Glutamatergic neuron (in vitro differentiated cells): ENCODE data around the gene B3GAT3. TPM values are rescaled to one million over a fixed set of nuclear protein-coding genes. Genes with fewer than 3 reads are reported as not detected.

Experiments
- DNase-seq: peaks from one replicate; pipeline ENCODE4 v3.0.0; 2022
- H3K27ac Mint-ChIP-seq: one replicate; pipeline ENCODE4 v1.8.0; 2020; ENCODE audit warnings: mild to moderate bottlenecking, mixed read lengths, inconsistent platforms; ENCODE audit not compliant: unreplicated experiment
- H3K27me3 Mint-ChIP-seq: one replicate; pipeline ENCODE4 v1.8.0; 2020; ENCODE audit warnings: mild to moderate bottlenecking, moderate library complexity, mixed read lengths, inconsistent platforms; ENCODE audit not compliant: unreplicated experiment
- H3K36me3 Mint-ChIP-seq: one replicate; pipeline ENCODE4 v1.8.0; 2020; ENCODE audit warnings: mild to moderate bottlenecking, mixed read lengths, inconsistent platforms; ENCODE audit not compliant: unreplicated experiment
- H3K4me1 Mint-ChIP-seq: one replicate; pipeline ENCODE4 v1.8.0; 2020; ENCODE audit warnings: mild to moderate bottlenecking, low read depth, mixed read lengths, inconsistent platforms; ENCODE audit not compliant: unreplicated experiment
- H3K4me3 Mint-ChIP-seq: one replicate; pipeline ENCODE4 v1.8.0; 2020; ENCODE audit warnings: mild to moderate bottlenecking, mixed read lengths, inconsistent platforms; ENCODE audit not compliant: unreplicated experiment
- H3K9me3 Mint-ChIP-seq: one replicate; pipeline ENCODE4 v1.8.0; 2020; ENCODE audit warnings: mild to moderate bottlenecking, moderate library complexity, mixed read lengths, inconsistent platforms; ENCODE audit not compliant: unreplicated experiment
- CTCF ChIP-seq: fragments of 200-600 bp; sonication (generic); IDR thresholded peaks from one replicate; pipeline ENCODE4 v1.5.0; 2021; ENCODE audit not compliant: partially characterized antibody, unreplicated experiment
- total RNA-seq: library from RNA; stranded (reverse); fragmentation: NEBNext Ultra II Directional; extraction: Animal tissue kit (Norgen Biotek cat#: 25700); gene quantifications from one replicate; pipeline ENCODE4 v1.2.1, GENCODE V29; 2021; ENCODE audit not compliant: unreplicated experiment

The B3GAT3 gene
- total RNA-seq, 1 donor from 2014 or later = 71.6 TPM

- H3K27ac Mint-ChIP-seq = no peak overlapping the region
- peaks cover 4% of the 10 kb centered on the region for H3K4me1 Mint-ChIP-seq
- no peak for TF ChIP-seq CTCF
- DNase-seq = peak; percentile 41
- peaks cover 7% of the 10 kb centered on the region for H3K27me3 Mint-ChIP-seq
- no peak overlapping the region for H3K4me3 Mint-ChIP-seq
- H3K9me3 Mint-ChIP-seq = peaks cover 5% of the 10 kb centered on the region
- no peaks in the 10 kb centered on the region for H3K36me3 Mint-ChIP-seq
Observed at GRCh38 chr11:62613291-62613778, 8.5 kb downstream of the B3GAT3 start.

GRCh38 chr11:62612366-62613290 is 9.2 kb downstream of the B3GAT3 start, which contains the start of the genes EML3 and ROM1:
Gene EML3 (minus strand): TSS chr11:62612775. CDS start chr11:62612457, 318 bp downstream.
Gene ROM1 (plus strand): TSS chr11:62613257. CDS start chr11:62613282, 25 bp downstream.
- Mint-ChIP-seq H3K4me3 (peak within 1 kb of the TSS; percentile 93), H3K27ac (peak within 1 kb of the TSS; percentile 70), H3K36me3 (no peaks in the 10 kb centered on the region), H3K27me3 (peaks cover 8% of the 10 kb centered on the region), H3K4me1 (peaks cover 4% of the 10 kb centered on the region), H3K9me3 (peaks cover 5% of the 10 kb centered on the region)
- DNase-seq = peak; percentile 85
- peak; percentile 94 for TF ChIP-seq CTCF

- Mint-ChIP-seq H3K9me3 (peaks cover 5% of the 10 kb centered on the region), H3K4me1 (peaks cover 4% of the 10 kb centered on the region), H3K36me3 (no peaks in the 10 kb centered on the region), H3K4me3 (peak overlapping the region; percentile 93), H3K27me3 (peaks cover 8% of the 10 kb centered on the region), H3K27ac (peak overlapping the region; percentile 70)
- no peak for TF ChIP-seq CTCF
- peak; percentile 27 for DNase-seq
Observed at GRCh38 chr11:62611705-62612365, 10.0 kb downstream of the B3GAT3 start.

- peaks cover 8% of the 10 kb centered on the region for H3K27me3 Mint-ChIP-seq
- TF ChIP-seq CTCF = no peak
- H3K9me3 Mint-ChIP-seq = peaks cover 7% of the 10 kb centered on the region
- no peak for DNase-seq
- no peak overlapping the region for H3K27ac Mint-ChIP-seq
- peak overlapping the region; percentile 93 for H3K4me3 Mint-ChIP-seq
- no peaks in the 10 kb centered on the region for H3K36me3 Mint-ChIP-seq
- H3K4me1 Mint-ChIP-seq = peaks cover 4% of the 10 kb centered on the region
Observed at GRCh38 chr11:62610814-62611704, 10.7 kb downstream of the B3GAT3 start.
